Fibroblast of gingiva (primary cell): Measurements from ENCODE around the gene FABP1.

Experiments
- DNase-seq: peaks from one replicate; pipeline ENCODE4 v3.0.0-alpha.2; 2011; ENCODE audit warnings: low read depth

The FABP1 gene

GRCh38 chr2:88127888-88128653 is at the start of gene FABP1:
Gene FABP1, minus strand, starts transcription at chr2:88128062. Its CDS starts 45 bp downstream, at chr2:88128017.
- no peak for DNase-seq

- DNase-seq = no peak
Measured at GRCh38 chr2:88177556-88177955, 49.7 kb upstream of the FABP1 start.

DNA sequence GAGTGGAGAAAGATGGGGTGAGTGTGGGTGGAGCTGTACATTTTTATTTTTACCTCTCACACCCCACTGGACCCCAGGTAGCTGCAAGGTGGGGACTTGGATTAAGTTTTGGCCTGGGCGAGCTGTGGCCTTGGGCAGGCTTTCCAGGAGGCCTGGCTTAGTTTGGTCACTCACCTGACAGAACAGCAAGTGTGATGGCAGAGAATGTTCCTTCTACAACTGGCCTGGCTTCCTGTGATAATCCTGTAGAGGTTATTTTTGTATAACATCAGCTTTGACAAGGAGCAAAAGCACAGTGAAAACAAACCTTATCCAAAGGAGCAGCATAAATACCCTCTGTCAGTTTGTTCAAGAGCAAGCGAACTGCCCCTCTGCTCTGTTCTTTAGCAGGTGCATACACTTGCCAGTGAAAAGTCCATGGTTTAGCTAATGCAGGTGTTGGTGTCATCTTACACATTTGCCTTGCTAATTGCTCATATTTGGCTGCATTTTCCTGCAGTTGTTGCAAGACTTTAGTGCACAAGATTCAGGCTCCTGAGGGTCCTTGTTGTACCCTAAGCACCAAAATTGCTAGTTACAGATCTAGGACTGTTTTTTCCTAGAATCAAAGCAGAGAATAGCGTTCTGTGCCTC is 48.6 kb upstream of the FABP1 start:
- no peak for DNase-seq

- DNase-seq = no peak
Measured at GRCh38 chr2:88172882-88173281, 45.0 kb upstream of the FABP1 start.

DNA sequence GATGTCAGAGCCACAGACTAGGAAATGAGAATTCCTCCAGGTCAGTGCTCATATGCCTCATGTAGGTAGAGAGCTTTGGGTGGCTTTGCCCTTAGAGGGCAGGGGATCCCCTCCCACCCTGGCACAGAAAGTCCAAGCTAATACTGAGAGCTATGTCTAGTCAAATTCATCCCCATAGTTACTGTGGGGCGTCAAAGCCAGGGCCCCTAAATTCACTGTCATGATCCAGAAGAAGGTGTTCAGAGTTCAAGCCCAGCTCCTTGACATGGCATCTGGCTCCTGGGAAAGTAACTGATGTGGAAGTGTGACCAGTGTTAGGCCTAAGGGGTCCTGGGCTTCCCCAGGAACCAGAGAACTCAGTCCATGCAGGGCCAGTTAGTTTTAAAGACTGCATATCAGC is 44.1 kb upstream of the FABP1 start:
- DNase-seq = no peak

DNA sequence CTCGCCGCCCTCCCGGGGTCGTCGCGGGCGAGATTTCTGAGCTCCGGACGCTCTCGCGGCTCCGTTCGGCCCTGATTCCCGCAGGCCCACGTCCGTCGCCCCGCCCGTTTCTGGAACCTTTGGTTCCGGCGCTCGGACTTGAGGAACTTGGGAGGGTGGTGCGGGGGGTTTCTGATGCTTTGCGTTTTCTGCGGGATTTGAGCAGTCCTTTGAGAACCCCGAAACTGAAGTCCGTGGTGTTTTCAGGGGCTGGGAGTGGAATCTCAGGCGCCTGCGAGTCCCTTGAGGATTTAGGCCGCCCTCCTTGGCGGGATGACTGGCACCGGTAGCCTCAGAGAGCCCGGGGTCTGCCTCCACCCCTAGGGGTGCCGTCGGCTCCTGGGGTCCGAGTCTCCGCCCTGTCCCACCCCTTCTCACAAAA is 42.6 kb upstream of the FABP1 start:
- DNase-seq = no peak

DNA sequence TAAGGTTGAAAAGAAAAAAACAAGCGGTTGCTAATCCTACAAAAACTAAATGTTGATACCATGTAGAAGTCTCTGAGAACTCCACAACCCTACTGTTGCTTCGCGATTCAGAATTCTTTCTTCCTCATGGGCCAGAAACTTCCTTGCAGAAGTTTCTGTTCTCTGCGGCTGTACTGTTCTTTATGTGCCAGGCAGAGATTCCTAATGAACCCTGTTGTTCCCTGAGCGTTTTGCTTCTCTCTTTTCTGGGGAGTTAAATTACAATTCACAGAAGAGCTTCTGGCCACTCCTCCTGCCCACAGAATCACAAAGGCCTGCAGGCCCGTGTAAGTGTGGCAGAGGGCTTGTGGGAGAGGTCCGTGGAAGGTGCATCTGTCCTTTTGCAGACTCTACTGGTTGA is 40.5 kb upstream of the FABP1 start:
- no peak for DNase-seq

DNA sequence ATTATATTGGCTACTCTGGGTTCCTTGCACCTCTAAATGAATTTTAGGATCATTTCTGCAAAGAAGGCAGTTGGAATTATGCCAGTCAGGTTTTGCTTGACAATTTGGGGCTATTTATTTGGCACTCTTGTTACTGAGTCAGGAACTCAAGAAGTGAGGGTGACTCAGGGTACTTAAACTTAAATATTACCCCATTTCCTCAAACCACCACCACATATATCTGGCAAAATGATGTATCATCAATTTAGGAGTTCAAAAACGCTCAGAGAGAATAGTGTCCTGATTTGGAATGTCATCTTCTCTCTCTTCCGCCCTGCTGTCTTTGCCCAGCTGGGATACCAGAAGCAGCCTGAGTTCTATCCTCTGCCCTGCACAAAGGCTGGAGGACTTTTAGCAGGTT is 39.9 kb upstream of the FABP1 start:
- no peak for DNase-seq

- DNase-seq = peak; percentile 8
Measured at GRCh38 chr2:88165332-88166003, 37.6 kb upstream of the FABP1 start.

GRCh38 chr2:88161446-88162244 is 33.8 kb upstream of the FABP1 start:
- DNase-seq = no peak

DNA sequence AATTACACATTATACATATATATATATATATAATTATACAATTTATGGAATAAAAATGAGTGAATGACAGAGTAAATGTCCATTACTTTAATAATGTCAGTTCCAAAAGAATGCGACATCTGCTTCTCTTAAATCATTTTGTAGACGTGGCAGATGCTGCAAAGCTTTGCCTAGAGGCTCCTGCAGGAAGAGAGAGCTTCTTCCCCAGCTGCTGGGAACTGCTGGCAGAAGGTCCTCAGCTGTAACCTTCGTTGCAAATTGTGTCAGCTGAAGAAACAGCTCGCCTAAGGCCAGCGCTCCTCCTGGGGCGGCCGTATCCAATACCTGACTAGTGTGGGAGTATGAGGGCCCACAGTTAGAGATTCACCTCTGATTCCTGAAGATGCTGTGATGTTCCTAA is 32.7 kb upstream of the FABP1 start:
- no peak for DNase-seq

DNA sequence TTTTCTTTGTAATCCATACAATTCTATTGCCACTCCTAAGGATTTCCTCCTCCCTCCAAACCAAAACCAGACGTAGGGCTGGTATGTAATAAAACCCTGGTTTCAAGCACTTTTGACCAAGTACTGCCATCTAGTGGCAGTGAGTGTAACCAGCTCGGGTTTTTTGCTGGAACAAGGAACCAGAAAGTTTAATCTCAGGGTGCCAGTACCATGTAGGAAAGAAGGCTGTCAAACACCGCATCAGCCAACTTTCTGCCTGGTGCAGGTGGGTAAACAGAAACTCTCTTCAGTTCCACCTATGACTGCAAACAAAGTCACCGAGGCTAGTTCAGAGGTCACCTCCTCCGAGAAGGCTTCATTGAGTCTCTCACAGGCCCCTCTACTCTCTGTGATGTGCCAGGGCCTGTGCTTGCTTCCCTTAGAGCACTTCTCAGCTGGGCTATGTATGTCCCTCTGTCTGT is 32.1 kb upstream of the FABP1 start:
- DNase-seq = peak; percentile 70

DNA sequence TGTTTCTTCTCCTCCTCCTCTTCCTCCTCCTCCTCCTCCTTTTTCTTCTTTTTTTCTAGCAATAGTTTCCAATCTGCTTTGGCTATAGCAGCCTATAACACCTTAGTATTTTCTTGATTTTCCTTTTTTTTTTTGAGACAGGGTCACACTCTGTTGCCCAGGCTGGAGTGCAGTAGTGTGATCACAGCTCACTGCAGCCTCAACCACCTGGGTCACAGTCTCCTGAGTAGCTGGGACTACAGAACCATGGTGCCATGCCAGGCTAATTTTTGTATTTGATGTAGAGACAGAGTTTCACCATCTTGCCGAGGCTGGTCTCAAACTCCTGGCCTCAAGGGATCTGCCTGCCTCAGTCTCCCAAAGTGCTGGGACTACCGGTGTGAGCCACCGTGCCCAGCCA is 31.6 kb upstream of the FABP1 start:
- no peak for DNase-seq

- DNase-seq = no peak
Measured at GRCh38 chr2:88148929-88149438, 21.1 kb upstream of the FABP1 start.

GRCh38 chr2:88147145-88147544 is 19.3 kb upstream of the FABP1 start:
- no peak for DNase-seq

DNA sequence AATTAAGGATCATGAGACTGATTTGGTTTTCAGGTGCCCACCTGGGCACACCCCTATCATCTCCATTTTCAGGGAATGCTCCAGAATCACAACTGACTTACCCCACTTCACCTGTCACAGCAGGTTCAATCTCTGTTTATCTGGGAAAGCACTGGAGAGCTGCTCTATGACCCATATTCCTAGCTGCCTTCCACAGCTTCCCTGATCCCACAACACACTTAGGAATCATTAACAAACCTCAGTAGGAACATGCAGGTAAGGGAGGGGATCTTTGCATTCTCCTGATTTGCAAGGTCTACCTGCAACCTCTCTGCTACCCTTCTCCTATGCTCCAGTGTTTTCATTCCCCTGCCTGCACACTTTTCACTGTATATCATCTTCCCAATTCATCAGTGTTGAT is 18.7 kb upstream of the FABP1 start:
- no peak for DNase-seq

DNA sequence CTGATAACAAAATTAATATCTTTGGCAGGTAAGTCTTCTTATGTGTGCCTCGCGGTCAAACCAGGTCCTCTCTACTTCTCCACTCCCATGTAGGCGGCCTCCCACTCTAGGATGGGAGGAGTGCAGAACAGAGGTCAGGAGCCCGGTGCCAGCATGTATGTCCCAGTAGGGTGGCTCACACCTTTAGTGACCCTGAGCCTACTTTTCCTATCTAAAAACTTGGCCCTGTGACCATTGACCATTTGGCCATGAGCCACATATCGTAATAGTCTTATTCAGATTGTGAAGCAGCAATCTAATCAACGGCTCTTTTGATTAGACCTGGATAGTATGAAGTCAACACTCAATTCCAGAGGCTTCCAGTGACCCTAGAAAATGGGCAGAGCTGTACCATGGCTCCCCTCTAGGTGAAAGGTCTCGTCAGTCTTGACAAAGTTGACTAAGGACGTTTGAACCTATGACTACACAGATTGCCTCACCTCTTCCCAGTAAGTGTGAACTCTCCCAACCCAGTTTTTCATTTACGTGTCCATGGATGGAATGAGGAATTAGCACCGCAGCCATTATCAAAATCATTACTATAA is 17.1 kb upstream of the FABP1 start:
- DNase-seq = no peak

GRCh38 chr2:88144271-88144670 is 16.4 kb upstream of the FABP1 start:
- DNase-seq = no peak

GRCh38 chr2:88141952-88142351 is 14.1 kb upstream of the FABP1 start:
- DNase-seq = no peak

- no peak for DNase-seq
Measured at GRCh38 chr2:88139804-88140203, 11.9 kb upstream of the FABP1 start.

GRCh38 chr2:88139203-88139702 is 11.4 kb upstream of the FABP1 start:
- no peak for DNase-seq

- DNase-seq = no peak
Measured at GRCh38 chr2:88137833-88138232, 10.0 kb upstream of the FABP1 start.
